K562 (cell line): Measurements from ENCODE around the gene GABRR2. TPM values are rescaled to one million over a fixed set of nuclear protein-coding genes. Genes with fewer than 3 reads are reported as not detected.

ENCODE experiments used
- AFF1 ChIP-seq, 2 experiments: fragments of 450-650 bp; IDR thresholded peaks; 2 replicates each; pipeline ENCODE4 v1.6.1; 2018; ENCODE audit warnings: mild to moderate bottlenecking in 2 of 2, low read depth in 1 of 2; ENCODE audit not compliant: partially characterized antibody in 2 of 2
- CCAR2 ChIP-seq: fragments of 200-400 bp; formaldehyde crosslinking; IDR thresholded peaks from 2 replicates; pipeline ENCODE4 v1.6.1; 2017; ENCODE audit warnings: mild to moderate bottlenecking, low read depth, low read length
- HDAC8 ChIP-seq: fragments of 450-650 bp; IDR thresholded peaks from 2 replicates; pipeline ENCODE4 v1.6.1; 2016; ENCODE audit warnings: mild to moderate bottlenecking, missing genetic modification characterization, moderate library complexity, missing compliant biosample characterization
- KDM2B ChIP-seq: fragments of 250-450 bp; sonication (Bioruptor Pico); IDR thresholded peaks from 2 replicates; pipeline ENCODE4 v1.8.0; 2021; ENCODE audit warnings: mild to moderate bottlenecking, moderate library complexity
- PHB ChIP-seq: fragments of 250-450 bp; sonication (Bioruptor Pico); IDR thresholded peaks from 2 replicates; pipeline ENCODE4 v1.5.0; 2021
- SNAPC5 ChIP-seq: fragments of 250-450 bp; sonication (Bioruptor Pico); IDR thresholded peaks from 2 replicates; pipeline ENCODE4 v1.8.0; 2021; ENCODE audit warnings: moderate library complexity, mild to moderate bottlenecking, inconsistent platforms
- ZC3H4 ChIP-seq: sonication (generic); formaldehyde crosslinking; IDR thresholded peaks from 2 replicates; pipeline ENCODE4 v1.9.0; 2021; ENCODE audit warnings: missing genetic modification reagents, borderline replicate concordance
- ZFP91 ChIP-seq: sonication (generic); formaldehyde crosslinking; IDR thresholded peaks from 2 replicates; pipeline ENCODE4 v1.8.0; 2022; ENCODE audit warnings: mild to moderate bottlenecking, missing genetic modification reagents
- ZNF175 ChIP-seq: fragments of 200-800 bp; sonication (Bioruptor generic); IDR thresholded peaks from 2 replicates; pipeline ENCODE4 v1.6.1; 2016; ENCODE audit warnings: low read depth, mild to moderate bottlenecking, missing genetic modification characterization, missing compliant biosample characterization
- ZNF232 ChIP-seq: sonication (generic); formaldehyde crosslinking; IDR thresholded peaks from 2 replicates; pipeline ENCODE4 v1.8.0; 2022; ENCODE audit warnings: mild to moderate bottlenecking, missing genetic modification reagents
- ZNF431 ChIP-seq: sonication (generic); formaldehyde crosslinking; IDR thresholded peaks from 2 replicates; pipeline ENCODE4 v1.8.0; 2022; ENCODE audit warnings: mild to moderate bottlenecking, missing genetic modification reagents
- polyA plus RNA-seq, 8 experiments: library from polyadenylated mRNA; depleted of rRNA in 4 of 8; stranded (reverse) in 5 of 8; unstranded in 3 of 8; fragments of >200 nt; fragmentation: Nextera tagmentation in 2 of 8; fragmentation: Illumina TruSeq in 1 of 8; extraction: Ambion mirVana in 2 of 8; extraction: Trizol in 1 of 8; gene quantifications; 2 replicates each; pipeline versions ENCODE4 v1.2.1 to v1.2.3, GENCODE V29; 2011 to 2014; ENCODE audit warnings: inconsistent platforms in 1 of 8, missing spikeins in 1 of 8
- total RNA-seq, 7 experiments: library from RNA; depleted of rRNA in 6 of 7; stranded (reverse); fragments of >200 nt in 6 of 7; fragmentation: Illumina TruSeq in 2 of 7; extraction: Trizol in 2 of 7; gene quantifications; 2 replicates each; pipeline versions ENCODE4 v1.2.1 to v1.2.3, GENCODE V29; 2011 to 2021; ENCODE audit warnings: low replicate concordance in 1 of 7

The GABRR2 gene
- total and polyA plus RNA-seq, 9 of the 15 experiments (the other 6 are each of a cell fraction or from before 2014, with no cell fraction given), result 0.09 to 0.13 (median 0.10) TPM; not detected in 6

GRCh38 chr6:89284963-89285735, 29.9 kb downstream of the GABRR2 start (continued):
- TF ChIP-seq AFF1 (IDR thresholded peaks at IDR 0.05; ENCODE audit: low read depth in 1 of 2, partially characterized antibody in 2 of 2), result no peak
- no peak for TF ChIP-seq ZNF431 (CRISPR knock-in tag)
- TF ChIP-seq ZNF232 (CRISPR knock-in tag), result no peak
- TF ChIP-seq ZFP91 (CRISPR knock-in tag), result no peak
- TF ChIP-seq KDM2B, result no peak
- no peak for TF ChIP-seq ZNF175
- TF ChIP-seq SNAPC5 (CRISPR knock-in tag), result no peak
- TF ChIP-seq ZC3H4 (CRISPR knock-in tag), result no peak
- TF ChIP-seq PHB (CRISPR knock-in tag), result no peak
- TF ChIP-seq CCAR2, result no peak
- no peak for TF ChIP-seq HDAC8 (tag)
